HG03135 (cell line): ENCODE measurements around the gene AFG1L.
A peak's percentile ranks its signal among the peaks of the same experiment; 100 is the strongest.
"Not testable (repeated sequence)": the region's sequence is repeated elsewhere in the genome, so short reads cannot be mapped to it uniquely, and the experiment has no call there.

Source experiments
- ATAC-seq: cut with Tn5 transposase; IDR thresholded peaks from one replicate; pipeline ENCODE4 v1.9.1; 2021; ENCODE audit warnings: mild to moderate bottlenecking, moderate library complexity; ENCODE audit not compliant: unreplicated experiment

AFG1L gene

DNA sequence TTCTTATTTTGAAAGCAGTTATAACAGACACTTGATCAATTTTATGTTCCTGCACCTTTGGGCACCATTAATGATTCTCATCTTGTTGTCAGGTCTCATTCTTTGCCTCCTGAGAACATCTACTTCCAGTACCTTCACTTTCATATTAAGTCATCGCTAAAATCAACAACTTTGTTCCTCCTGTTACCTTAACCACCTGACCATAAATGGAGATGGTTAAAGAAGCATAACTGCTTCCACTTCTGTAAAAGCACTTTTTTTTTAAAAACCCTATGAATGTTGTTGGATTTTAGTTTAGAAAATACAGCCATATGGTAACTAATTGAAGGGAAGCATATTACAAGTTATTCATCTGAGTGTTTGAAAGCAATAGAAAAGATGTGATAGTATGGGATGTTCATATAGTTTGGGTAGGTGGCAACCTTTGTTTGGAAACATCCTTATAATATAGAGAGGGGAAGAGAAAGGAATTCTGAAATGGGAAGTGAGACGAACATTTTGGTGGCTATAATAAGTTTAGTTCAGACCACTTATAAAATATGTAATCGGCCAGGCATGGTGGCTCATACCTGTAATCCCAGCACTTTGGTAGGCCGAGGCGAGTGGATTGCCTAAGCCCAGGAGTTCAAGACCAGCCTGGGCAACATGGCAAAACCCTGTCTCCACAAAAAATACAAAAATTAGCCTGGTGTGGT is 53.9 kb downstream of the AFG1L start:
- peak; percentile 93 for ATAC-seq

GRCh38 chr6:108350528-108350927 is 55.7 kb downstream of the AFG1L start:
- ATAC-seq, result peak; percentile 61

DNA sequence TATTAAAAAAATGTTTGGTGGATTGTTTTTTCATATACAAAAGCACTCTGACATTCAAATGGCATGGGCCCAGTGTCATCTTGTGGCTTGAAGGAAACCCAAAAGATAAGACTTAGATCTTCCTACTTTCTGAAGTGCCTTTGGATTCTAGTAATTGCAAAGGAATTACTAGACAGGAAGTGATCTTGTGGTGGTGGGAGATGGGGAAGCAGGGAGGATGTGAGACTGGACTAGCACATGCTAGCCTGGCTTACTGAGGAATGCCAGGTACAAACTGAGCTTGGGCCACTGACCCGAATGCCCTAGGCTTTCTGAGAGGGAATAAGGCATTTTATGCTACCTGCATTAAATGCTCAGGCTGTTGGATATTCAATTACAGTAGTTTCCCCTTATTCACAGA is 59.0 kb downstream of the AFG1L start:
- ATAC-seq, result no peak

DNA sequence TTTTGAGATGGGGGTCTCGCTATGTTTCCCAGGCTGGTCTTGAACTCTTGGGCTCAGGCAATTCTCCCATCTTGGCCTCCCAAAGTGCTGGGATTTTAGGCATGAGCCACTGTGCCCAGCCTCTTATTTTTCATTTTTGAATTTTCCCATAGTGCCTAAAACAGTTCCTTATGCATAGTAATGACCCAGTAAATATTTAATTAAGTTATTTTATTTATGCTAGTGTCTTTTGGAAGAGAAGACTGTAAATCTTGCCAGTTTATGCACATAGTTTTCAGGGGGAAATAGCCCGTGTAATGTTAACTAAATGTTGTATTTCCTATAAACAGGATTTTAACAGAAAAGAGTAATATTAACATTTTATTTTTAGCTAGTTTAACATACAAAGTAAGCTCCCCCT is 60.3 kb downstream of the AFG1L start:
- ATAC-seq, result no peak

GRCh38 chr6:108355890-108356289 is 61.0 kb downstream of the AFG1L start:
- no peak for ATAC-seq

- no peak for ATAC-seq
Measured at GRCh38 chr6:108359901-108360882, 65.3 kb downstream of the AFG1L start.

GRCh38 chr6:108360919-108361311 is 66.1 kb downstream of the AFG1L start:
- ATAC-seq, result no peak

DNA sequence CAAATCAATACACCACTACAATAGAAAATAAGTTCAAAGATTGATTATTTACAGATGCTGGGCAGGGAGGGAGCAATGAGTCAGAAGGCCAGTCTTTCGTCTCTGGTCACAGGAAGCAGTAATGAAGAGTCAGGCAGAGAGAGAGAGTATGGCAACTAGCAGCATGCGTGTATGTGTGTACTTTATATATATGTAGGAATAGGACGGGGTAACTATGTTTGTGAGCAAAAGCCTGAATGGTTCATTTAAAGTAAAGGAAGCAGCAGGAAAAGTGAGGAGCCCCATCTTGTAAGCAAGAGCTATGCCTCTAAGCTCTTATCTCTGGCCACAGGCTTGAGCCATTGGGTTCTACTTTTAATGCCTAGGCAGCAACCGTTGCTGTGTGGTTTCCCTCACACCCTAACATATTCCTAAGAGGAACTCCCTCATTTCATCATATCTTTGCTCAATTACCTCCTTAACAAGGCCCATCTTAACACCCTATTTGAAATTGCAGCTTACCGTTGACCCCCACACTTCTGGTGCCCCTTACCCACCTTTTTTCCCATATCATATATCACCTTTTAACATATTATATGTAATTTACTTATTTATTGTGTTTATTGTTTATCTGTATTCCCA is 66.6 kb downstream of the AFG1L start:
- ATAC-seq, result no peak

- no peak for ATAC-seq
Measured at GRCh38 chr6:108362455-108362854, 67.6 kb downstream of the AFG1L start.

GRCh38 chr6:108363113-108363512 is 68.3 kb downstream of the AFG1L start:
- ATAC-seq, result no peak

DNA sequence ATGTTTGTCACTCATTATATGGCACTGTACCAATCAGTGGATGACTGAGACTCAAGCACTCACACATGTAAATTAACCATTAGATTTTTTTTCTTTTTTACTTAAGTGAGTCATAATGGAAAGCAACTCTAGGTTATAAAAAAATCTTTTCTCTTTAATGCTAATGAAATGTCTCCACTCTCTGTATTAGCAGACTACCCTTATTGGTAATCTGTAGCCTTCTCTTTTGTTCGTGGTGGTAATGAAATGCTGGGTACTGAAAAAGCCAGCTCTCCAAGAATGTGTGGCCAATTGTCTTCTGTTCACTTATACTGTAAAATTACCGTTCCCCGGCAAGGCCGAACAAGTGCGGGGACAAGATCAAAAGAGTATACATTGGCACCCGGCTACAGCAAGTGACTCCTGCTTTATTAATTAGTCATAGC is 69.0 kb downstream of the AFG1L start:
- no peak for ATAC-seq

DNA sequence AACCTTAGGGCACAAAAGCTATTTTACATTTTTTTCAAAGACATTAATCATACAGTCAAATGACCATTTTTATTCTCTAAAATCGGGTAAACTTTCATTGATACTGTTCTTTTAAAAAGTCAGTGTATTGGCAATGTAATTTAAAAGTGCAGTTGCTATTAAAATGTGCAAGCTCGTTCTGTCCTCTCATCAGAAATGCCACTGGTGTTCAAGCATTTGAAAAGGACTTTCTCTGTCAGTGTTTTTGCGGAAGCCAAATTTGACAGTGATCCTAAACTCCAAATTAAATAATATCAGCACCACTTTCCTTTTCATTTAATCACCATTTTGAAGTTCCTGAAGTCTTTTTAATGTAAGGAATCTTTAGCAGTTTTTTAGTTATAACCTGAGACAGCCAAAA is 69.6 kb downstream of the AFG1L start:
- ATAC-seq, result no peak

- no peak for ATAC-seq
Measured at GRCh38 chr6:108365478-108365877, 70.6 kb downstream of the AFG1L start.

DNA sequence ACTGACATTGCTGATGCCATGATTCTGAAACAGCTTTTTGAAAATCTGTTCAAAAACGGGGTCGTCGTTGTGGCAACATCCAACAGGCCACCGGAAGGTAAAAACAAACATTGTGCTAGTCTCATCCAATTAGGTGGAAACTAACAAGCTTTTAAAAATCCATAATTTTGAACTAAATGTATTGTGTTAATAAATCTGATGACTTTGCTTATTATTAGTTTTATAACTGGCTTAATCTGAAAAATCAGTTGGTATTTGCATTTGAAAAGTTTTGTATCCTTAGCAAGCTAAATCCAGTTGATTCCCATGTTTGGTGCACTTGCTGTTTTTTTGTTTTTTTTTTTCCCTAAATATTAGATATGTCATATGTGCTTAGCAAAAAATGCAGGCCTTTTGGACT is 71.4 kb downstream of the AFG1L start:
- no peak for ATAC-seq

DNA sequence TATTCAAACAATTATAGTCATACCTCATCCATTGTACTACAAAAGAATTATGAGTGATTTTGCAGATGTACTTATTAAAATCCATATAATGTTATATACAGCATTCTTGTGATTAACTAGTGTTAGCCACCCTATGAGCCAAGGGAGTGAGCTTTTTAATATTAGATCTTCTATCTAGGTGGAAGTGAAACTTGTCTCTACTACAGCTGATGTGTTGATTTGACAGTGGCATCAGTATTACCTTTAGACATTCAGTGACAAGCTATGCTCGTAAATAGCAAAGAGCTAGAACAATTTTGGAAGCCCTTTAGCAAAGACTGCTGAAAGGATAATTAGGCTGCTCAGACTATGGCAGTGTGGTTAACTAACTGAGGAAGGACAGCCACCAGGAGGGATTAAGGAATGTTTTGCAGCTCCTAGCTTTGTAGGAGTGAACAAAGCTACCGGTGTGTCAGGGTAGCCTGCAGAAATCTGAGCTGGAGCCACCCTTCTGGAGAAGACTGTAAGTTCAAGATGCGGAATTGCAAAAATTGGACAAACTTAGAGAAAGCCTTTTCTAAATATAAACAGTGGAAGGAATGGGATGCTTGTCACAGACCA is 73.7 kb downstream of the AFG1L start:
- no peak for ATAC-seq

DNA sequence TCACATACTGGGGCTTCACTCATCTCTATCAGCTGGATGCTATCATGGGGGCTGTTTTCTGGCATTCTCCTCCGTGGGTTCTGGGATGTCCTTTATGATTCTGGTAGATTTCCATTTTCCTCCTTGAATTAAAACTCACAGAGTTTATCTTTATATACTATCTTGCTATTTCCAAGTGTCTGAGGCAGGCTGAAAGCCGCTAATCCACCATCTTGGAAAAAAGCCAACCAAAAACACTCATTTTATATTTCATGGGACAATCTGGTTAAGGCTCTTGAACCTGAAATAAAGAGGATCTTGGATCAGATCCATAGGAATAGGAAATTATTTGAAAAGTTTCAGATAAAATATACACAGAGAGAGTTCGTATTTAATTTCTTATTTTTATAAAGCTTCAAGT is 86.0 kb downstream of the AFG1L start:
- ATAC-seq, result no peak

- ATAC-seq, result no peak
Measured at GRCh38 chr6:108383981-108384380, 89.1 kb downstream of the AFG1L start.

GRCh38 chr6:108389190-108389589 is 94.3 kb downstream of the AFG1L start:
- ATAC-seq, result not testable (repeated sequence)

DNA sequence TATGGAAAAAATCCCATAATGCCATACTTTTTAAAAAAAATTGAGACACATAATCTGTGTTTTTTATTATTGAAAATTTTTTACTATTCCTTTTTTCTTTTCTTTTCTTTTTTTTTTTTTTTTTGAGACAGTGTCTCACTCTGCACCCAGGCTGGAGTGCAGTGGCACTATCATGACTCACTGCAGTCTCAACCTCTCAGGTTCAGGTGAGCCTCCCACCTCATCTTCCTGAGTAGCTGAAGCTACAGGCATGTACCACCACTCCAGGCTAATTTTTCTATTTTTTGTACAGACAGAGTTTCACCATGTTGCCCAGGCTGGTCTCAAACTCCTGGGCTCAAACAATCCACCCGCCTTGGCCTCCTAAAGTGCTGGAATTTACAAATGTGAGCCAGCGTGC is 100.4 kb downstream of the AFG1L start:
- no peak for ATAC-seq

GRCh38 chr6:108403236-108403635 is 108.4 kb downstream of the AFG1L start:
- ATAC-seq, result no peak

- ATAC-seq, result no peak
Measured at GRCh38 chr6:108406943-108407342, 112.1 kb downstream of the AFG1L start.
